Activated CD4-positive, alpha-beta T cell treated with anti-CD3 and anti-CD28 coated beads, Interleukin-2, amount 50 U/mL, for 48 hours (primary cell): ENCODE results near the gene JUP.

Source experiments
- DNase-seq, 2 experiments: peaks; one replicate each; pipeline ENCODE4 v3.0.0-alpha.2; 2020

JUP gene

DNA sequence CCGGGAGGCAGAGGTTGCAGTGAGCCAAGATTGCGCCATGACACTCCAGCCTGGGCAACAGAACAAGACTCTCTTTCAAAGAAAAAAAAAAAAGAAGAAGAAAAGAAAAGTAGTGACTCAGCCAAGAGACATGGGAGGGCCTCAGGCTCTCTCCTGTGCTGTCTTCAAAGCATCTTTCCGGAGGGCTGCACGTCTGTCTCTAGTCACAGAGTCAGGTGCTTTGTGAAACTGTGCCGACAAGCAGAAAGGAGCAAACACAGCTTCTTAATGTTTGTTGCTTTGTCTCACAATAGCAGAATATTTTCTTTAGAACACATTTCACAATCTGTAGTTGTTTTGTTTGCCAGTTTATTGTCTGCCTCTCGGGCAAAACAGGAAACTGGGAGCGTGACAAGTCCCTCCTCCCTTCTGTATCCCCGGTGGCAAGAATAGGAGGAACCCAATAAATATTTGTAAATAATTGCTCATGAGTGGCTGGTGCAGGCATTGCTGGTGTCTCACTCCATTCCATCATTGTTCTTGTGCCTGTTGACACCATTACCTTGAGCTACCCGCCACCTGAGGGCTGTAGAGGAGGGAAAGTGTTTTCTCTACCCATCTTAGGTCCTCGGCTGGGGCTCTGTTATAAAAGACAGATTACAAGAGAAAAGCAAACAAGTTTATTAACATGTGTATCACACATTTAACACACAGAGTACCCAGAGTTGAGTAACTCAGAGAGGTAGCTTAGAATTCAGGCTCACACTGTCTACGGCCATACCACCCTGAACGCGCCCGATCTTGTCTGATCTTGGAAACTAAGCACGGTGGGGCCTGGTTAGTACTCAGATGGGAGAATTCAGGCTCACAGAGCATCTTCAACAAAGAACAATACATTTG lies 68.9 kb downstream of the JUP start:
- no peak for DNase-seq

DNA sequence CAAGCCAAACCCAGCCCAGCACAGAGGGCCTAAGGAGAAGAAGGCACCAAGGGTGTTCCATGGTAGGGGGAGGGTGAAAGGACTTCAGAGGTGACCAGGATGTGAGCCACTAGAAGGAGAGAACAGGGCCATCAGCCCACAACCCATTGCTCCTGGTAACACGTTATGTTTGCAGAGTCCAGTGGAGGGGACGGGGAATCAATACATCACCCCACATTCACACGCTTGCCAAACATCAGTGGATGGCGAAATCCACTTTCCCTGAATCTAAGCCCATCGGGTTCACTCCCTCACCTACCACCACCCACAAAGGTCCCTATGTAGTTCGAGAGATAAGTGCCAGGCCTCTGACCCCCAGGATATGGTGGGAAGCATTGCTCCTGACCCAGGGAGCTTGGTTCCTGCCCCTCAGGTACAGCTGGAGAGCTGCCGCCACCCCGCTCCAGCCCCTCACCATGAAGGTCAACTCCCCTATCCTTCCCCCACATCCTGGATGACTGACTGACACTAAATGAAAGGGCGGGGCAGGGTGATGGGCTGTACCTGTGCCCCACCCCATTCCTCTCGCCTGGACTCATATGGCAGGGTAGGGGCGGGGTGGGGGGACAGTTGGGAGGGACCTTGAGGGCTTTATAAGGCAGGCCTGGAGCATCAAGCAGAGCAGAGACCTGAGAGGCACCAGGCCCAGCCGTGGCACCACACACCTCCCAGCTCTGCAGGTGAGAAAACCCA lies 74.7 kb downstream of the JUP start, which contains the start of gene GAST:
GAST (plus strand) TSS at position 663 of the 732 bp plus-strand sequence. CDS start 3,106 bp downstream, outside the sequence.
- no peak for DNase-seq

DNA sequence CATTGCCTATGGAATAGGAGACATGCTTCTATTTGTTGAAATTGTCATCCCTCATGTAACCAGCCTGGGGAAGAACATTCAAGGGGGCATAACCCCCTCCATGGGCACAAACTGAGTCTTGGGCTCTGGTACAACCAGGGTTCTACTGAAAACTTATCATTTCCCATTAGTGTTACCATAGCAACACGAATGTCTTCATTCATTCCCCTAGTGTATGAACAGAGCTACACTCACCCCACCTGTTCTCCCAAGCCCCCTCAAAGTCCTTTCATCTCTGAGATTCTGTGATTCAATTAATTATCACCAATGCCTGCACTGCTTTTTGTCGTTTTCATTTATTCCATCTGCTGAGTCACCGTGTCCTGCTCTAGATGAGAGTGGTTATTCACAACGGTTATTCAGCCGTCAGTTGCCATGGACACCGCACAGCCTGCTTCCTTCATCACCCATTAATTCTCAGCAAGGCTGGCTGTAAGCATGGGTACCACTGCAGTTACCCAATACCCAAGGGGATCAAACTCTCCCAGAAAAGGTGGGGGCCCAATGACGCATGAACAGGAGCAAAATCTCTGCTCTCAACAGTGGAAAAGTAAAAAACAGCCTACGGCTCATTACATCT lies 75.9 kb downstream of the JUP start:
- no peak for DNase-seq

DNA sequence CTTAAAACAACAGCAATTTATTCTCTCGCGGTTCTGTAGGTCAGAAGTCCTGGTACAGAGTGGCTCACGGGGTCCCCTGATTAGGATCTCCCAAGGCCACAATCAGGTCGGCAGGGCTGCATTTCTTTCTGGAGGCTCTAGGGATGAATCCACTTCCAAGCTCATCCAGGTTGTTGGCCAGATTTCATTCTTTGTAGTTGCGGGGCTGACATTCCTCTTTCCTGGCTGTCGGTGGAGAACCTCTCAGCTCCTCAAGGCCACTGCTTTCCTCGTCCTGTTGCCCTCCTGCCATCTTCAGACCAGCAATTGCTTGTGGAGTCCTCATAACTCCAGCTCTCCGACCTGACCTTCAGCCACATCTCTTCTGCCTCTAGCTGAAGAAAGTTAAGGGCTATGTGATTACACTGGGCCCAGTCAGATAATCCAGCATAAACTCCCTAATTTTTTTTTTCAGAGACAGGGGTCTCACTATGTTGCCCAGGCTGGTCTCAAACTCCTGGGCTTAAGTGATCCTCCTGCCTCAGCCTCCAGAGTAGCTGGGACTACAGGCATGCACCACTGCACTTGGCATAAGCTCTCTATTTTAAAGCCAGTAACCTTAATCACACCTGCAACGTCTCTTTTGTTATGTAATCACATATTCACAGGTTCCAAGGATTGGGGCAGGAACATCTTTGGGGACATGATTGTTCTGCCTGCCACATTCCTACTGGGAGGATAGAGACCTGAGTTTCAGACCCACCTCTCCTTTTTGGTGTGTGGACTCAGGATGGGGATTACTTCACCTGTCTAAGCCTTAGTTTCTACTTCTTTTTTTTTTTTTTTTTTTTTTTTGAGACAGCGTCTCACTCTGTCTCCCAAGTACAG lies 78.5 kb downstream of the JUP start:
- no peak for DNase-seq

DNA sequence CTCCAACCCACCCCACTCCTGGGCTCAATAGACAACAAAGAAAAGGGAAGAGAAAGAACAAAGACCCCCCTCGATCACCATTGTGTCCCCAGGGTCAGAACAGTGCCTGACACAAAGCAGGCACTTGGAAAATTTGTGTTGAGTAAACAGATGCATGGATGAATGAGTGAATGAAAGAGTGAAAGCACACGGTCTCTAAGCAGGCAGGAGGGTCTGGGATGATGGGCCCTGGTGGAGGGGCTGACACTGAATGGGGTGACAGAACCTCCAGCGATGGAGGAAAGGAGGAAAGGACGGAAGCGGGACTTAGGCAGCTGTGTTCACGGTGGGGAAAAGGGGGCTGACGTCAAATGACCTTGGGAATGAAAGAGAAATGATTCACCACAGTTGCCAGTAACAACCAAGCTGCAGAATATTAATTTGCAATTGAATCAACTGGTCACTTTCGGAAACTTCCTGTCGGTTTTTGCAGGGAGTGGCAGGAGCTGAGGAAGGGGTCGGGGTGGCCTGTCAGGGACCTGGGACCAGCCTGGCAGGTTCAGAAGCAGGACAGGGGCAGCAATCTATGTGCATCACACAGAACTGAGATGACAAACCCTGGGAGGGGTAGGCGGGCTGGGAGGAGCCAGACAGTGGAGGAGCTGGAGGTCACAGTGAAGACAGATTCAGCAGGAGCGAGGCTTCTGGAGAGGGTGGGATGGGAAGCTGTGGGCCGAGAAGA lies 81.1 kb downstream of the JUP start:
- DNase-seq: no peak
